Ishikawa (cell line): ENCODE results near the gene CDYL2.

Experiments
- CEBPB ChIP-seq: IDR thresholded peaks from 2 replicates; pipeline ENCODE4 v1.6.1; 2012
- CREB1 ChIP-seq: IDR thresholded peaks from 2 replicates; pipeline ENCODE4 v1.6.1; 2012; ENCODE audit warnings: low read depth
- EGR1 ChIP-seq: IDR thresholded peaks from 2 replicates; pipeline ENCODE4 v1.6.1; 2012
- EP300 ChIP-seq: IDR thresholded peaks from 2 replicates; pipeline ENCODE4 v1.6.1; 2012; ENCODE audit warnings: borderline replicate concordance
- FOXM1 ChIP-seq: IDR thresholded peaks from 2 replicates; pipeline ENCODE4 v1.6.1; 2012; ENCODE audit warnings: low read depth, borderline replicate concordance
- NFIC ChIP-seq: IDR thresholded peaks from 2 replicates; pipeline ENCODE4 v1.6.1; 2012
- RAD21 ChIP-seq: IDR thresholded peaks from 2 replicates; pipeline ENCODE4 v1.6.1; 2012; ENCODE audit warnings: low read depth
- TAF1 ChIP-seq: IDR thresholded peaks from 2 replicates; pipeline ENCODE4 v1.6.1; 2012; ENCODE audit warnings: low read depth, mild to moderate bottlenecking
- TCF12 ChIP-seq: IDR thresholded peaks from 2 replicates; pipeline ENCODE4 v1.6.1; 2012; ENCODE audit warnings: low read depth
- TEAD4 ChIP-seq: IDR thresholded peaks from 2 replicates; pipeline ENCODE4 v1.6.1; 2012
- YY1 ChIP-seq: IDR thresholded peaks from 2 replicates; pipeline ENCODE4 v1.6.1; 2012; ENCODE audit warnings: low read depth
- ZBTB7A ChIP-seq: IDR thresholded peaks from 2 replicates; pipeline ENCODE4 v1.6.1; 2012; ENCODE audit warnings: low read depth
- TF ChIP-seq, protein P1 (sequence below): IDR thresholded peaks from 2 replicates; pipeline ENCODE4 v1.6.1; 2012; ENCODE audit warnings: low read depth, mild to moderate bottlenecking
- TF ChIP-seq, protein P2 (sequence below): IDR thresholded peaks from 2 replicates; pipeline ENCODE4 v1.6.1; 2012
- TF ChIP-seq, protein P3 (sequence below): IDR thresholded peaks from 2 replicates; pipeline ENCODE4 v1.6.1; 2012

Gene CDYL2

DNA sequence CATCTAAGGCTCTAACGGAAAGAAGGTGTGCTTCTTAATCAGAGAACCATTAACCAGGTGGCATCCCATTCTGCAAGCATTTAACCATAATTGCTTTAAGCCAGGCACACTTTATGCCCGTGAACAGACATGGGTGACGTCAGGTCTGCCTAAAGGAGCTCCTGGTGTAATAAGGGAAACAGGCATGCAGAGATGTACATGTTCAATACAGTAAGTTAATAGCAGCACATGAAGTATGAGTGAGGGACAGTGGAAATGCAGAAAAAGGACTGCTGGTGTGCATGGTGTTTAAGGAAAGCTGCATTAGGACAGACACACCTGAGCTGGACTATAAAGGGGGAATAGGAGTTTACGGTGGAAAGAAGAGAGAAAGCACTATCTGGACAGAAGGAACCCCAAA is 245.0 kb downstream of the CDYL2 start:
- no peak for TF ChIP-seq YY1
- TF ChIP-seq, protein P1, sequence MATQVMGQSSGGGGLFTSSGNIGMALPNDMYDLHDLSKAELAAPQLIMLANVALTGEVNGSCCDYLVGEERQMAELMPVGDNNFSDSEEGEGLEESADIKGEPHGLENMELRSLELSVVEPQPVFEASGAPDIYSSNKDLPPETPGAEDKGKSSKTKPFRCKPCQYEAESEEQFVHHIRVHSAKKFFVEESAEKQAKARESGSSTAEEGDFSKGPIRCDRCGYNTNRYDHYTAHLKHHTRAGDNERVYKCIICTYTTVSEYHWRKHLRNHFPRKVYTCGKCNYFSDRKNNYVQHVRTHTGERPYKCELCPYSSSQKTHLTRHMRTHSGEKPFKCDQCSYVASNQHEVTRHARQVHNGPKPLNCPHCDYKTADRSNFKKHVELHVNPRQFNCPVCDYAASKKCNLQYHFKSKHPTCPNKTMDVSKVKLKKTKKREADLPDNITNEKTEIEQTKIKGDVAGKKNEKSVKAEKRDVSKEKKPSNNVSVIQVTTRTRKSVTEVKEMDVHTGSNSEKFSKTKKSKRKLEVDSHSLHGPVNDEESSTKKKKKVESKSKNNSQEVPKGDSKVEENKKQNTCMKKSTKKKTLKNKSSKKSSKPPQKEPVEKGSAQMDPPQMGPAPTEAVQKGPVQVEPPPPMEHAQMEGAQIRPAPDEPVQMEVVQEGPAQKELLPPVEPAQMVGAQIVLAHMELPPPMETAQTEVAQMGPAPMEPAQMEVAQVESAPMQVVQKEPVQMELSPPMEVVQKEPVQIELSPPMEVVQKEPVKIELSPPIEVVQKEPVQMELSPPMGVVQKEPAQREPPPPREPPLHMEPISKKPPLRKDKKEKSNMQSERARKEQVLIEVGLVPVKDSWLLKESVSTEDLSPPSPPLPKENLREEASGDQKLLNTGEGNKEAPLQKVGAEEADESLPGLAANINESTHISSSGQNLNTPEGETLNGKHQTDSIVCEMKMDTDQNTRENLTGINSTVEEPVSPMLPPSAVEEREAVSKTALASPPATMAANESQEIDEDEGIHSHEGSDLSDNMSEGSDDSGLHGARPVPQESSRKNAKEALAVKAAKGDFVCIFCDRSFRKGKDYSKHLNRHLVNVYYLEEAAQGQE, result no peak
- no peak for TF ChIP-seq CEBPB

DNA sequence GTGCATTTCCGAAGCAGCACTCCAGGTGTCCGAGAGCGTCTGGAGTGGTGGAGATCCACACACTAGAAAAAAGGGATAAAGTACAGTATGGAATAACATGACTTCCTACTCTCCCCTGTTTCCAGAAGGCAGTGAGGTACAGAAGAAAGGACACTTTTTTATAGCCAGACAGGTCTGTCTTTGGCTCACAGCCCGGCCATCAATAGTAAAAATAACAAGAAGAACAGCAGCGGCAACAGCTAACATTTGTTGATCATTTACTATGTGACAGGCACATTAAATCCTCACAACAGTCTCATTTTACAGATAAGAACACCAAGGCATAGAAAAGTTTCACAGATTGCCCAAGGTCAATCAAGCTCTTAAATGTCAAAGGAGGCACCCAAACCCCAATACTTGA is 247.4 kb downstream of the CDYL2 start:
- no peak for TF ChIP-seq CEBPB
- no peak for TF ChIP-seq TCF12
- TF ChIP-seq EGR1, result no peak
- no peak for TF ChIP-seq YY1
- TF ChIP-seq, protein P2, sequence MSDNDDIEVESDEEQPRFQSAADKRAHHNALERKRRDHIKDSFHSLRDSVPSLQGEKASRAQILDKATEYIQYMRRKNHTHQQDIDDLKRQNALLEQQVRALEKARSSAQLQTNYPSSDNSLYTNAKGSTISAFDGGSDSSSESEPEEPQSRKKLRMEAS, result no peak
- TF ChIP-seq TEAD4, result no peak
- no peak for TF ChIP-seq NFIC
- TF ChIP-seq CREB1, result no peak

DNA sequence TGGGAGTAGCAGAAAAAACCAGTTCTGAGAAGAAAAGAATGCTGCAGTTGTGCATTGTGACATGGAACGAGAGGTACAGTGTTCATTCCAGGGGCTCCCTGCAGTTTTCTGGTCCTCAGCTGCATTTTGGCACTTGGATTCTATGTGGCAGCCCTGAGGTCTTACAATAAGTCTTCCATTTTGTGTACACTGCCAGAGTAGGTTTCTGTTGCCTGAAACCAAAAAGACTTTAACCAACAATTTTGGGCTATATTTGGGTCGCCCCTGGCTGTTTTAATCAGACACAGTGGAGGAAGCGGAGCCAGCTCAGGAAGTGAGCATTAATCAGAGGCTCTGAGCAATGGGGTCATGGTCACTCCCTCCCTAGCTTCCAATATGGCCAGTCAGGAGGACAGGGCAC is 247.9 kb downstream of the CDYL2 start:
- TF ChIP-seq RAD21 (no peak), CREB1 (no peak), ZBTB7A (no peak), TCF12 (no peak)

DNA sequence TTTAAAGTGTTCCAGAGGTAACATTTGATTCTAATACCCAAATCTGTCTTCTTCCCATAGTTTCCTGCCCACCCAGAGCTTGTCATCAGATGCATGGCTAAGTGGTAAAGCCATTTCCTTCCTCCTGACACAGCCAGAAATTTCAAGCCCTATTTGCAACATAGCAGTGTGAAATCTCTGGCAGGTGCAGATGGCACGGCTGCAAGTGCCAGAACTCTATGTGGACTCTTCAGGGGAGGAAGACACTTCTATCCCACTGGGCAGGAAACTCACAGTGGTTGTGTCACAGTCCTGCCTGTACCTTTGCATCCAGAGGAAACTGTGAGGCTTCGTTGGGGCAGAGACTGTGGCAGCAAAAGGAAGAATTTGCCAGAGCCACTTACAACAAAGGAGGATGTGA is 250.4 kb downstream of the CDYL2 start:
- TF ChIP-seq NFIC (no peak), TEAD4 (no peak), FOXM1 (no peak), ZBTB7A (no peak), CEBPB (no peak), YY1 (no peak), RAD21 (no peak), EGR1 (no peak), TCF12 (no peak), EP300 (no peak), CREB1 (no peak), TAF1 (no peak)
- TF ChIP-seq, protein P1, result no peak
- TF ChIP-seq, protein P3, sequence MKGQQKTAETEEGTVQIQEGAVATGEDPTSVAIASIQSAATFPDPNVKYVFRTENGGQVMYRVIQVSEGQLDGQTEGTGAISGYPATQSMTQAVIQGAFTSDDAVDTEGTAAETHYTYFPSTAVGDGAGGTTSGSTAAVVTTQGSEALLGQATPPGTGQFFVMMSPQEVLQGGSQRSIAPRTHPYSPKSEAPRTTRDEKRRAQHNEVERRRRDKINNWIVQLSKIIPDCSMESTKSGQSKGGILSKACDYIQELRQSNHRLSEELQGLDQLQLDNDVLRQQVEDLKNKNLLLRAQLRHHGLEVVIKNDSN, result no peak
- TF ChIP-seq, protein P2, result no peak

DNA sequence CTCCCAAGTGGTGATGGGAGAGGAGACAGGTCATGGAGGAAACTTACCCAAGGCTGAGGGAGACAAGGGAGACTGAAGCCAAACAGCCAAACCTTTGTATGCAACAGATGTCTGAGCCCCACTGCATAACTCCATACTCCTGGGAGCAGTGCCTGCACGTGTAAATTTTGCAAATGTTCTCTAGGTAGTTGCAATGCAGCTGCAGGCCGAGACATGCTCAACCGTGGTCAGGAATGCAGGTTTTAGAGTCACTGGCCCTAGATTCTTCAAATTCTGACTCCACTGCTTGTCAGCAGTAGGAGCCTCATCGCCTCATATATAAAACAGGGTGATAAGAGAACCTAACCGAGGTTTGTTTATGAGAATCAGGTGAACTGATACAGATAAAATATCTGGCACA is 252.1 kb downstream of the CDYL2 start:
- TF ChIP-seq NFIC (no peak), CEBPB (no peak), YY1 (no peak), CREB1 (no peak), TEAD4 (no peak), TAF1 (no peak), ZBTB7A (no peak), EP300 (no peak), FOXM1 (no peak), RAD21 (no peak), EGR1 (no peak), TCF12 (no peak)
- TF ChIP-seq, protein P1, result no peak
- TF ChIP-seq, protein P2, result no peak
- TF ChIP-seq, protein P3, result no peak
